Activated naive CD8-positive, alpha-beta T cell (primary cell): ENCODE results near the gene HPS3.

Experiments
- H3K27ac Mint-ChIP-seq: one replicate; pipeline ENCODE4 v1.8.0; 2021; ENCODE audit warnings: mixed read lengths
- H3K27me3 Mint-ChIP-seq: one replicate; pipeline ENCODE4 v1.8.0; 2021; ENCODE audit warnings: mixed read lengths
- H3K36me3 Mint-ChIP-seq: one replicate; pipeline ENCODE4 v1.8.0; 2021; ENCODE audit warnings: mixed read lengths
- H3K4me1 Mint-ChIP-seq: one replicate; pipeline ENCODE4 v1.8.0; 2021; ENCODE audit warnings: low read depth, mixed read lengths
- H3K4me3 Mint-ChIP-seq: one replicate; pipeline ENCODE4 v1.8.0; 2021; ENCODE audit warnings: mild to moderate bottlenecking, mixed read lengths
- H3K9me3 Mint-ChIP-seq: one replicate; pipeline ENCODE4 v1.8.0; 2021; ENCODE audit warnings: low read depth, mixed read lengths

Gene HPS3

GRCh38 chr3:149221783-149222517, 92.5 kb downstream of the HPS3 start, which contains the start of gene CP:
CP (minus strand) TSS chr3:149221829; CDS start chr3:149221792, 37 bp downstream.
- no peak within 1 kb of the TSS for H3K4me3 Mint-ChIP-seq
- no peaks in the 10 kb centered on the region for H3K9me3 Mint-ChIP-seq
- no peaks in the 10 kb centered on the region for H3K36me3 Mint-ChIP-seq
- no peak within 1 kb of the TSS for H3K27ac Mint-ChIP-seq
- H3K4me1 Mint-ChIP-seq = peaks cover 23% of the 10 kb centered on the region
- peaks cover 2% of the 10 kb centered on the region for H3K27me3 Mint-ChIP-seq
